Measurements from ENCODE around the gene TGM2.

DNA sequence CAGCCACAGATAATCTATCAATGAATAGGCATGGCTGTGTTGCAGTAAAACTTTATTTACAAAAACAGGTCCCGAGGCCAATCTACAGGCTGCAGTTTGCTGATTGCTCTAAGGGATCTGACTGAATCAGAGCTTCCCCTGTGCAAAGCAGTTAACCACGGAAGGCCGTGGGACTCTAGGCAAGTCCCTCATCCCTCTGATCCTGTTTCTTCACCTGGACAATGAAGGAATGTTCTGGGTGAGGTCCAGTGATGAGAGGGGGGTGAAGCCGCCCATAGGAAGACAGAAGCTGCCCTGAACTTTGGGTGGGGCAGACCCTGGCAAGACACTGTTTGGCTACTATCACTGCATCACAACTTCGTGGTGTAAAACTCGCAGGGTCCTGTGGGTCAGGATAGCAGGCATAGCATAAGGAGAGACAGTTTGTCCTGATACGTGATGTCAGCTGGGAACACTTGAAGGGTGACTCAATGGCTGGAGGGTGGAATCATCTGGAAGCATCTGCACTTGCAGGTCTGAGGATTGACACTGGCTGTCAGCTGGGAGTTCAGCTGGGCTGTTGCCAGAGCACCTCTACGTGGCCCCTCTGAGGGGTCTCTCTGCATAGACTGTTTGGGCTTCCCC is 33.3 kb upstream of the TGM2 start:
- no peak for TF ChIP-seq MXI1 (conservative IDR thresholded peaks at IDR 0.05; ENCODE audit: poor library complexity, severe bottlenecking)
- TF ChIP-seq, protein P1, sequence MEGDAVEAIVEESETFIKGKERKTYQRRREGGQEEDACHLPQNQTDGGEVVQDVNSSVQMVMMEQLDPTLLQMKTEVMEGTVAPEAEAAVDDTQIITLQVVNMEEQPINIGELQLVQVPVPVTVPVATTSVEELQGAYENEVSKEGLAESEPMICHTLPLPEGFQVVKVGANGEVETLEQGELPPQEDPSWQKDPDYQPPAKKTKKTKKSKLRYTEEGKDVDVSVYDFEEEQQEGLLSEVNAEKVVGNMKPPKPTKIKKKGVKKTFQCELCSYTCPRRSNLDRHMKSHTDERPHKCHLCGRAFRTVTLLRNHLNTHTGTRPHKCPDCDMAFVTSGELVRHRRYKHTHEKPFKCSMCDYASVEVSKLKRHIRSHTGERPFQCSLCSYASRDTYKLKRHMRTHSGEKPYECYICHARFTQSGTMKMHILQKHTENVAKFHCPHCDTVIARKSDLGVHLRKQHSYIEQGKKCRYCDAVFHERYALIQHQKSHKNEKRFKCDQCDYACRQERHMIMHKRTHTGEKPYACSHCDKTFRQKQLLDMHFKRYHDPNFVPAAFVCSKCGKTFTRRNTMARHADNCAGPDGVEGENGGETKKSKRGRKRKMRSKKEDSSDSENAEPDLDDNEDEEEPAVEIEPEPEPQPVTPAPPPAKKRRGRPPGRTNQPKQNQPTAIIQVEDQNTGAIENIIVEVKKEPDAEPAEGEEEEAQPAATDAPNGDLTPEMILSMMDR (IDR thresholded peaks at IDR 0.05; ENCODE audit: poor library complexity, severe bottlenecking): no peak

Measured in neural cell (in vitro differentiated cells).